ENCODE data around the gene SERINC5.
"Not testable (repeated sequence)": the region's sequence is repeated elsewhere in the genome, so short reads cannot be mapped to it uniquely, and the experiment has no call there.

SERINC5 gene

DNA sequence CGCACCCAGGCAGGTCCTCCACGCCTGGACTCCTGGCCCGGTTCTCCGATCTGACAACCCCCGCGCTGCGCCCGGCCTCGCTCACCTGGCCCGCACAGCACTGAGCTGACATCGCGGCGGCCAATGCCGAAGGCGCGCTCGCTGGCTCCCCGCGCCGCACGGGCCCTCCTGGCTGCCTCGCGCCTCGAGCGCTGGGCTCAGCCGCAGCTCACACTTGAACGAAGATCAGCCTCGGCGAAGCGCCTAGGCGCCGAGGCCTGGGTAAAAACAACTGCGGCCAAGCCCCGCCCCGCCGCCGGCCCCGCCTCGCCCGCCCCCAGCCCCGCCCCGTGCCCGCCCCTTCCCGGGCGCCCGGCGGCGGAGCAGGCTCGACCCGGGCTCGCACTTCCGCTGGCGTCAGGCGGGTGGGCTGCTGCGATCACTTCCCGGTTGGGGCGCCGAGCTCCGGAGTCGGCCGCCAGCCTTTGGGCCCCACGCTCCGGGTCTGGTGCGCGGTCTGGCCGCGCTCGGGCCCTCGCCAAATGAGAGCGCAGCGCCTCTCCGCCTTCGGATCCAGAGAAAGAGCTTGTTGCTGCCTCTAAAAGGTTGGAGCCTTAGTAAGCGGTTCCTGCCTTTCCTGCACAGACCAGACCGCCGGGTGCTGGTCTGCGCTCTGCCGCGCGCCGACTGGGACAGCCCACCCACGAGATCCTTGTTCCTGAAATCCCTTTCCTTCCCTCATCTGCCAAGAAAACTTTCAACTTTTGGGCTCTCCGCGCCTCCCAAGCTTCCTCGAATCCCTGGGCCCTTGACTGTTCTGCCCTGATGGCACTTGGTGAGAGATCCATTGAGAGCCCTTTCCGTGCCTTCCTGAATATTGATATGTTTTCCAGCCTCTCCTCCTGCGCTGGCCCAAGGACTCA, at the start of gene SERINC5:
TSS of gene SERINC5 (minus strand) at position 238 of the 902 bp plus-strand sequence. CDS start at position 112, 126 bp downstream.
- no peak for DNase-seq

DNA sequence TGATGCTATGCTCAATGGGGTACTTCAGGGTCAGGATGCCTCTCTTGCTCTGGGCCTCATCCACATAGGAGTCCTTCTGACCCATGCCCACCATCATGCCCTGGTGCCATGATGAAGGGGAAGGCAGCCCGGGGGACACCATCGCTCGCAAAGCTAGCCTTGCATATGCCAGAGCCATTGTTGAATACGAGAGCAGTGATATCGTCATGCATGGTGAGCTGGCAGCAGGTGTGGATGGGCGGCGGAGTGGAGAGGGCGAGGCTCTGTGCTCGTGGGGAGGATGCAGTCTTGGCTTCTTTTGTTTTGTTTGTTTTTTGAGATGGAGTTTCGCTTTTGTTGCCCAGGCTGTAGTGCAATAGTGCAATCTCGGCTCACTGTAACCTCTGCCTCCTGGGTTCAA, 46.8 kb upstream of the SERINC5 start:
- no peak for DNase-seq

- not testable (repeated sequence) for DNase-seq
Observed at GRCh38 chr5:80301342-80301741, 45.5 kb upstream of the SERINC5 start.

- DNase-seq = not testable (repeated sequence)
Observed at GRCh38 chr5:80300796-80301195, 44.9 kb upstream of the SERINC5 start.

DNA sequence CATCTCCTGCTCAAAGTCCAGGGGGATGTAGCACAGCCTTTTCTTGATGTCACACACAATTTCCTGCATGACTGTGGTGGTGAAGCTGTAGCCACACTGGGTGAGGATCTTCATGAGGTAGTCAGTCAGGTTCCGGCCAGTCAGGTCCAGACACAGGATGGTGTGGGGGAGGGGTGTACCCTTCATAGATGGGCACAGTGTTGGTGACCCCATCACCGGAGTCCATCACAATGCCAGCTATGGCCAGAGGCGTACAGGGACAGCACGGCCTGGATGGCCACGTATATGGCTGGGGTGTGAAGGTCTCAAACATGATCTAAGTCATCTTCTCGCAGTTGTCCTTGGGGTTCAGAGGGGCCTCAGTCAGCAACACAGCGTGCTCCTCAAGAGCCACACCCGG, 44.3 kb upstream of the SERINC5 start:
- DNase-seq = no peak

- DNase-seq = no peak
Observed at GRCh38 chr5:80299601-80300000, 43.8 kb upstream of the SERINC5 start.

GRCh38 chr5:80296121-80296520, 40.3 kb upstream of the SERINC5 start:
- no peak for DNase-seq

DNA sequence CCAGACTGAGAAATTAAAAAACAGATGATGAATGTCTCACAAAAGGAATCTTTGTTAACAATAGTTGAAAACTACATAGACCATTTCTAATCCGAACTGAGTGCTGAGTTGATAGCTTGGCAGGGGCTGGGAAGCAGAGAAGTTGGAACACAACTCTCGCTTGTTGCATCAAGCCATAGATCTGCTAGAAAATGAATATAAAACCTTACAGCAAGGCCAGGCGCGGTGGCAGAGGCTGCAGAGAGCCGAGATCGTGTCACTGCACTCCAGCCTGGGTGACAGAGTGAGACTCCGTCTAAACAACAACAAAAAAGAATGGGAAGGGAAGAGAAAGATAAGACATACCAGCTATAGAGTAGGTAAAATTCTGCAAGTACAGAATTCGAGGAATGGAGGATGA, 35.9 kb upstream of the SERINC5 start:
- no peak for DNase-seq

DNA sequence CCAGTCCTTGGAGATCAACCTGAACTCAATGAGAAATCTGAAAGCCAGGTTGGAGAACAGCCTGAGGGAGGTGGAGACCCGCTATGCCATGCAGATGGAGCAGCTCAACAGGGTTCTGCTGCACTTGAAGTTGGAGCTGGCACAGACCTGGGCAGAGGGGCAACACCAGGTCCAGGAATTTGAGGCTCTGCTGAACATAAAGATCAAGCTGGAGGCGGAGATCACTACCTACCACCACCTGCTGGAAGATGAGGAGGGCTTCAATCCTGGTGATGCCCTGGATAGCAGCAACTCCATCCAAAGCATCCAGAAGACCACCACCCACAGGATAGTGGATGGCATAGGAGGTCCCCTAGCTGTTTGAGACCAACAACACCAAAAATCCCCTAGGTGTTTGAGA, 33.5 kb upstream of the SERINC5 start:
- no peak for DNase-seq

DNA sequence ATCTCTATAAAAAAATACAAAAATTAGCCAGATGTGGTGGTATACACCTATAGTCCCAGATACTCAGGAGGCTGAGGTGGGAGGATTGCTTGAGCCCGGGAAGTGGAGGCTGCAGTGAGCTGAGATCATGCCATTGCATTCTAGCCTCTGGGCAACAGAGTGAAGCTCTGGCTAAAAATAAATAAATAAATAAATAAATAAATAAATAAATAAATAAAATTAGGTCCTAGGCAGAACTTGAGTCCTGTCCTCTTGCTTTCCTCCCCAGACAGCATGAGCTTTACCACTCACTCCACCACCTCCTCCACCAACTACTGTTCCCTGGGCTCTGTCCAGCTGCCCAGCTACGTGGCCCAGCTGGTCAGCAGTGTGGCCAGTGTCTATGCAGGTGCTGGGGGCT, 32.3 kb upstream of the SERINC5 start:
- DNase-seq = no peak

DNA sequence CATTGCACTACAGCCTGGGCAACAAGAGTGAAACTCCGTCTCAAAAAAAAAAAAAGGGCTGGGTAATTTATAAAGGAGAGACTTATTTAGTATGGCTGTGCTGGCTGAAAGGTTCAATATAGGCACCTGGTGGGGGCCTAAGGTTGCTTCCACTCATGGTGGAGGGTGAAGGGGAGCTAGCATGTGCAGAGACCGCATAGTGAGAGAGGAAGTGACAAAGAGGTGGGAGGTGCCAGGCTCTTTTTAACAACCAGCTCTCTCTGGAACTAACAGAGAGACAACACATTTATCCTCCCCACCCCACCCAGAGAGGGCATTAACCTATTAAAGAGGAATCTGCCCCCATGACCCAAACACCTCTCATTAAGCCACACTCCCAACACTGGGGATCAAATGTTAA, 28.9 kb upstream of the SERINC5 start:
- no peak for DNase-seq

DNA sequence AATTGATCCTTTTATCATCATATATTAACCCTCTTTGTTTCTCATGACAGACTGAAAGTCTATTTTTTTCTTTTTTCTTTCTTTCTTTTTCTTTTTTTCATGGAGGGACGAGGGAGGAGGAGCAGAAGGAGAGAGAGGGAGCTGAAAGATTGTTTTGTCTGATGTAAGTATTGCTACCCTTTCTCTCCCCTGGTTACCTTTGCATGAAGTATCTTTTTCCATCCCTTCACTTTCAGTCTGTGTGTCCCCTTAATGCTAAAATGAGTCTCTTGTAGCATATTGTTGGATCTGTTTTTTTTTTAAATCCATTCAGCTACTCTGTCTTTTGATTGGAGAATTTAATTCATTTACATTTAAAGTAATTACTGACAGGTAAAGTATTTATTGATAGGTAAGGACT, 27.5 kb upstream of the SERINC5 start:
- no peak for DNase-seq

- DNase-seq = no peak
Observed at GRCh38 chr5:80282054-80282453, 26.2 kb upstream of the SERINC5 start.

DNA sequence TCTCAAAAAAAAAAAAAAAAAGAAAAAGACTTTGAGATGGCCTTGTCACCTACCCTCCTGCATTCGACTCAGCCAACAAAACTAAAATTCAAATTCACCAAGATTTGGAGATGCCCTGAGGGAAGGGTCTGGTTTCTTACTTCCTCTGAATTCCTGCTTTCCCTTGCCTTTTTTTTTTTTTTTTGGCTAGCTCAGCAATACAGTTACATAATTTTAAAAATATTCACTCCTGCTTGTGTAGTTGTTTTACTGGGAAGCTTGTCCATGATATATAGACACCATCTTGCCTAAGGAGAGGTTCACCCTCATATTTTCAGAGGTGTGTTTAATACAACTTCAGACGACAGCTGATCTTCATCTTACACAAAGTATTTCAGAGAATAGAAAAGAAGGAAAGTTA, 21.3 kb upstream of the SERINC5 start:
- no peak for DNase-seq

GRCh38 chr5:80276186-80276585, 20.3 kb upstream of the SERINC5 start:
- DNase-seq = no peak

DNA sequence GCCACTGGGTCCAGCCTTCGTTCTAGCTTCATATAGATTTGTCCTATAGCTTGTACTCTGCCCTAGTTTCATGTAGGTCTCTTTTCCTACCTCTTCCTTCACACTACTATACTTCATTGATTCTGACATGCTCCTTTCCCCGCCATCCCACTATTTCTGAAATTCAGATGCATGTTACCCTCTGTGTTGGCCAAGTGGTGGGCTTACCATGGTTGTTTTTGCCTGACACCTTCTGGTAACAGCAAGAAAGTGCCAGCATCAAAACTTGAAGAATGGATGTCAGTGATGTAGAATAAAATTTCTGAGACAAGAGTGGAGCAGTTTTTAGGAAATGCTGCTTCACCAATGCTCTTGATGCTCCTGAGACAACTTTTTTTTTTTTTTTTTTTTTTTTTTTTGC, 19.5 kb upstream of the SERINC5 start:
- no peak for DNase-seq

DNA sequence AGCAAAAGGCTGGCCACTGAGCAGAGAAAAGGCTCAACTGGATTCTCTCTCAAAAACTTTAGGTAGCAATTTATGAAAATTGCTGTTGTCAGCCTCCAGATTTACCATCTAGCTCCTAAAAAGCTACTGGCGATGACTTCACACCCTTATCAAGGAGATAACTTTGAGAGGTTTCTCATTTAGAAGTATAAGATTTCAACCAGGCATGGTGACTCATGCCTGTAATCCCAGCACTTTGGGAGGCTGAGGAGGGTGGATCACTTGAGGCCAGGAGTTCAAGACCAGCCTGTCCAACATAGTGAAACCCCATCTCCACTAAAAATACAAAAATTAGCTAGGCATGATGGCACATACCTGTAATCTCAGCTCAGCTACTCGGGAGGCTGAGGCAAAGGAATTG, 14.7 kb upstream of the SERINC5 start:
- not testable (repeated sequence) for DNase-seq

DNA sequence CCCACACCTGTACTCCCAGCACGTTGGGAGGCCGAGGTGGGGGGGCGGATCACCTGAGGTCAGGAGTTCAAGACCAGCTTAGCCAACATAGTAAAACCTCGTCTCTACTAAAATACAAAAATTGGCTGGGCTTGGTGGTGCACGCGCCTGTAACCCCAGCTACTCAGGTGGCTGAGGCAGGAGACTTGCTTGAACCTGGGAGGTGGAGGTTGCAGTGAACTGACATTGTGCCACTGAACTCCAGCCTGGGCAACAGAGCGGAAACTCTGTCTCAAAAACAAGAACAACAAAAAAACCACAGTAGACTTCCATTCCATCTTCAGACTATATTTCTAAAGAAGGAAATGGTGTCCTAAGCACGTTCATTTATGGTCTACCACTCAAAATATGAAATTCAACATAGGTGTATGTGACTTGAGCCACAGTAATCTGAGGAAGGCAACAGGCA, 14.2 kb upstream of the SERINC5 start:
- DNase-seq = no peak

GRCh38 chr5:80268916-80269315, 13.1 kb upstream of the SERINC5 start:
- DNase-seq = no peak

DNA sequence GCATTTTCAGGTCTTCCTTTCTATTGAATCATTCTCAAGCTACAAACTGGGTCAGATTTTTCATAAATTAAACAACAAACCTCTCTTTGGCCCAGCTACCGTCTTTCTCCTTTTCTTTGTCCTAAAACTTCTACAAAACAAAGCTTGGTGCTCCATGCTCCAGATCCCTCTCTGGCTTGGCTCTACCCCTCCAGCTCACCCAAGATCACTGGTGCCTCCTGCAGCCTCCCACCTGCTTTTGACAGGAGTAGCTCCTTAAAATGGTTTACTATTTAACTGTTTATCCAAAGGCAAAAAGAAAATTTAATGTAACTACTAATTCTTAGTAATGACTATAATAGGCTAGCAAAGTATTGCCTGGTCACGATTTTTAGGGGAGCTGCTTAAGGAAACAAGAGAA, 10.7 kb upstream of the SERINC5 start:
- DNase-seq = no peak

DNA sequence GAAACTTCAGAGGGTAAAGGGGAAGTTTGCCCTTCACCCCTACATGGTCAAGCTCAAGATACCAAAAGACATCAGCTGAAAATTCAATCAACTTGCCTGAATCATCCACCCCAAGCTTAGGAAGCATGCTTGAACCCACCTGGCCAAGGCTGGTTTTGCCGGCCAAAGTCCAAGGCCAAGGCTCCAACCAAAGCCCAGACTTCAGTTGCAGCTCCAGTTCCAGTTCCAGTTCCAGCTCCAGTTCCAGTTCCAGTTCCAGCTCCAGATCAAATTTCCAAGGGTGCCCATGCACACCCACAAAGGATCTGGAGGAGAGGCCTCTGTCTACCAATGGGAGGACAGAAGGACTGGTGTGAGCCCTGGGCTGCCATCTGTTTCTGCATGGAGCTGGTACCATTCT, 4.6 kb upstream of the SERINC5 start:
- DNase-seq = no peak

GRCh38 chr5:80259511-80260203, 3.8 kb upstream of the SERINC5 start:
- DNase-seq = no peak

DNA sequence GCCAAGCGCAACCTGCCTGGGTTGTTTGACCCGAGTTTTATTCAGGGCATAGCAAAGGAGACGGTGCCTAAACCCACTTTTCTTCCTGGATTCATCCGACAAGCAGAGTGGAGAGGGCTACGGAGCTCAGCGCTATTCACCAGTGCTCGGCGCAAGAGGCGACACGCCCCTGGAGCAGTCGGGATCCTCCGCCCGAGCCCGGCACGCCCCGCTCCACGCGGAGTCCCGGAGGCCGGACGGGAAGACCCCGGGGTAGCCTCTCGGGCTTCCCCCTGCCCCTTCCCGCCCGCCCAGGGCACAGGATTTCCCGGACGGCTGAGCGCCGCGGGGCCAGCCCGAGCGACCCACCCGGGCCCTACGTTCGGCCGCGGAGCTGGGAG, 427 bp downstream of the SERINC5 start:
- no peak for DNase-seq

DNA sequence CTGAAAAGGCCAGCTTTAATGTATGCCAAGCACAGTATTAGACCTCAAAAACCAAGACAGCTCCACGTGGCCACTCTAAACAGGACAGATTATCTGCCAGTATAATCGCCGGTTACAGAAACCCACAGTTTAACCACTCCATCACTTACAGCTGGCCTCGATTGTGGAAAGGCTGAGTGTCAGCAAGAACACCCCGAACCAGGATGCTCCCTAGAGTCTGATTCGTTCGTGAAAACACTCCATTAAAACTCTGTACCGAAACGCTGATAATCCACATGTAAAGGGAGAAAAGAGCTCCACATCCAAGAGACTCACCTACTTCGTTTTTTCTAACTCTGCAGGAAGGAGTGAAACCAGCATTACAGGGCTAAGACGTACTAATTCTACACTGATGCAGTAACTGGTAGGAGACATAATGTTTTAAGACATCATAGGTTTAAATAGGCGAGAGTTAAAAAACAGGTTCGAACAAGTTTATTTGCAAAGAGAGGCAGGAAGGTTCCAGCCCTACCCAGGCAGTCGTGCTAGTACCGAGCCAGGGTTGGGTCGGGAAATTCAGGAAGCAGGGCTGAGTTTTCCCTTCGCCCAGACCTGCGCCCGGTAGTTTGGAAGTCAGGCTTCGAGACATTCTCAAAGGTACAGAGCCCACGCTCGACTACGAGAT, 949 bp downstream of the SERINC5 start:
- no peak for DNase-seq
